Uterus (tissue), 2 donors: ENCODE results near the gene SLC6A18.

ENCODE experiments used
- POLR2A ChIP-seq, 2 donors: fragments of 450-650 bp; IDR thresholded peaks; one replicate each; pipeline ENCODE4 v1.6.1; 2016; ENCODE audit warnings: antibody characterized with exemption in 2 of 2, mild to moderate bottlenecking in 1 of 2, moderate library complexity in 1 of 2
- TF ChIP-seq, protein P1 (sequence below), 4 experiments: fragments of 200-600 bp in 2 of 4; fragments of 450-650 bp in 2 of 4; sonication (generic) in 2 of 4; IDR thresholded peaks; one replicate each; pipeline ENCODE4 v1.5.1; 2016 to 2019; ENCODE audit warnings: antibody characterized with exemption in 4 of 4, mild to moderate bottlenecking in 2 of 4, moderate library complexity in 1 of 4

DNA sequence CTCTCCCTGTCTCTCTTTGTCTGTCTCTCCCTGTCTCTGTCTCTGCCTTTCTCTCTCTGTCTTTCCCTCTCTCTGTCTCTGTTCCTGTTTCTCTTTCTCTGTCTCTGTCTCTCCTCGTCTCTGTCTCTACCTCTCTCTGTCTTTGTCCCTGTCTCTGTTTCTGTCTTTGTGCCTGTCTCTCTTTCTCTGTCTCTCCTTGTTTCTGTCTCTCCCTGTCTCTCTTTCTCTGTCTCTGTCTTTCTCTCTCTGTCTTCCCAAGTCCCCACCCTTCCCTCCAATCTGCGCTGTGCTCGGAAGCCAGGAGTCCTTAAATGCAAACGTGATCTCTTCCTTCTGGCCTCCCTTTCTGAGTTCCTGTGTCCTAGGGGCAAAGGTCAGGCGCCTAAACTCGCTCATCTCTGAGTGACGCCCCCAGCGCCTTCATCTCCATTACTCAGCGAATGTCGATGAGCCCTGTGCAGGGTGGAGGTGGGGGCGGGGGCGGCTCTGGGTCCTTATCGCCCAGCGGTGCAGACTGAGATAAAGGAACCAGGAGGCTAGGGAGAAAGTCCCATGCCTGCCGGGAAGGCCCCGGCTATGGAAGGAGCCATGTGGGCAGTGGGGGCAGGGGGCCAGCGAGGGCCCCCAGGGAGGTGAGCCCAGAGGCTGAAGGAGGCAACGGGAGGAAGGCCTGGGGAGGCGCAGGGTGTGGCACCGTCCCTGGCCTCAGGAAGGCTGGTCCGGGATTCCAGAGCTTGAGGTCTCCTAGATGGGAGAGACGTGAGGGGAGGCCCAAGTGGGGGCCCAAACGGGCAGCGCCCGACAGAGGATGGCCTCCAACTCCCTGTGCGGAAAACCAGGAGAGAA, 25.3 kb upstream of the SLC6A18 start:
- TF ChIP-seq POLR2A (IDR thresholded peaks at IDR 0.05), result no peak
- TF ChIP-seq, protein P1, sequence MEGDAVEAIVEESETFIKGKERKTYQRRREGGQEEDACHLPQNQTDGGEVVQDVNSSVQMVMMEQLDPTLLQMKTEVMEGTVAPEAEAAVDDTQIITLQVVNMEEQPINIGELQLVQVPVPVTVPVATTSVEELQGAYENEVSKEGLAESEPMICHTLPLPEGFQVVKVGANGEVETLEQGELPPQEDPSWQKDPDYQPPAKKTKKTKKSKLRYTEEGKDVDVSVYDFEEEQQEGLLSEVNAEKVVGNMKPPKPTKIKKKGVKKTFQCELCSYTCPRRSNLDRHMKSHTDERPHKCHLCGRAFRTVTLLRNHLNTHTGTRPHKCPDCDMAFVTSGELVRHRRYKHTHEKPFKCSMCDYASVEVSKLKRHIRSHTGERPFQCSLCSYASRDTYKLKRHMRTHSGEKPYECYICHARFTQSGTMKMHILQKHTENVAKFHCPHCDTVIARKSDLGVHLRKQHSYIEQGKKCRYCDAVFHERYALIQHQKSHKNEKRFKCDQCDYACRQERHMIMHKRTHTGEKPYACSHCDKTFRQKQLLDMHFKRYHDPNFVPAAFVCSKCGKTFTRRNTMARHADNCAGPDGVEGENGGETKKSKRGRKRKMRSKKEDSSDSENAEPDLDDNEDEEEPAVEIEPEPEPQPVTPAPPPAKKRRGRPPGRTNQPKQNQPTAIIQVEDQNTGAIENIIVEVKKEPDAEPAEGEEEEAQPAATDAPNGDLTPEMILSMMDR (IDR thresholded peaks at IDR 0.05), result no peak
